Measurements from ENCODE around the gene RPP21. TPM values are rescaled to one million over a fixed set of nuclear protein-coding genes. Genes with fewer than 3 reads are reported as not detected.

Gene RPP21
- total and polyA plus RNA-seq, 2 of the 8 experiments (the other 6 are each of a cell fraction or from before 2014, with no cell fraction given), result 63.0 to 219 TPM

GRCh38 chr6:30327232-30327746 lies 17.7 kb upstream of the RPP21 start (continued):
- TF ChIP-seq SIN3A (conservative IDR thresholded peaks at IDR 0.05 in 1 of 2, IDR thresholded peaks at IDR 0.05 in 1 of 2; ENCODE audit: low read depth in 1 of 2, low read length in 2 of 2), result 0 out of 4 replicates have a peak, but pooled peaks of 1 of the 2 experiments have one; percentile 62

Data from H1 (cell line).